ENCODE measurements around the gene PCBD1.

PCBD1 gene

DNA sequence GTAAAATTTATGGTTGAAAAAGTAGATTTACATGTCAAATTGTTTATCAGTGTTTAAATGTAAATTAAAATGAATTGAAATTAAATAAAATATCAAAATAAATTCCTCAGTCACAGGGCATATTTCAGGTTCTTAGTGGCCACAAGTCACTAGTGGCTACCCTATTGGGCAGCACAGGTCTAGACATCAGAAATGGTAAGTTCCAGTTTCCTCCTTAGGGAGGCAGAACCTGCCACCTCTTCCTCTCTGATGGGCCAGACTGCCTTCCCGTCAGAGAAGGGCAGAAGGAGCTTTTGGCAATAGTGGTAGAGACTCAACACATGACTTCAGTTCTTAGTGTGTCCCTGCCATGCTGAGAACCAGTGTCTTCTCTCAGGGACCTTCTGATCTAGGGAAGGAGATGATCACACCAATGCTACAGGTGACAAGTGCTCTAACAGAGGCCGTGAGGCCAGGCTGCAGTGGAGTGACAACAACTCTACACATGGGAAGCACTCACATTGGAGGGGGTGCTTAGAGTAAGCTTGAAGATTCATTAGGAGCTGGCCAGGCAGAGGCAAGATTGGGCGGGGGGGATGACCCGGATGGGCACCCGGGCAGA is 14.4 kb upstream of the PCBD1 start:
- no peak for DNase-seq (ENCODE audit: low spot score)

DNA sequence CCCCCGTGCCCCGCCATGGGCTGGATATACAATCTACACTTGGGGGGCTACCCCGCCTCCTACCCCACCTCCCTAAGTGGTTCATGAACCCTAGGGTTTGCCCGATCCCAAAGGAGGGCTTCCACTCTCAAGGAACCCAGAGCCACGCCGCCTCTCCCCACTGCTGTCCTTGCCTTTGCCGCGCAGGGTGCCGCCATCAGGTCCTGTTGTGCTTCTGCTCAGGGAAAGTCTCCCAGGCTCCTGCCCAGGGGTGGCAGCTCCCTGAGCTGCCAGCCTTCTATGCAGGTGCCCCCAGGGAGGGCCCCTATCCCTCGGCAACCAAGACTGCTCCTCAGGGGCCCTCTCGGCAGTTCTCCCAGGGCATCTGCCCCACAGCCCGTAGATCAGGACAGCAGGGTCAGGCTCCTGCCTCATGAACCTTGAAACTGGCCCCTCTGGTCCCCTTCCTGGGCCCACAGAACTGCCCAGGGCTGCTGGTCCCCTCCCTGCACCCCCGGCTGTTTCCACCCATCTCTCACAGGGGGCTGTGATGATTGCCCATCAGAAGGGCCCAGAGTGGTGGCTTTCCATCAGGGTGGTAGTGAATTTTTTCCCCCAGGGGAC is 13.0 kb upstream of the PCBD1 start:
- no peak for DNase-seq (ENCODE audit: low spot score)

DNA sequence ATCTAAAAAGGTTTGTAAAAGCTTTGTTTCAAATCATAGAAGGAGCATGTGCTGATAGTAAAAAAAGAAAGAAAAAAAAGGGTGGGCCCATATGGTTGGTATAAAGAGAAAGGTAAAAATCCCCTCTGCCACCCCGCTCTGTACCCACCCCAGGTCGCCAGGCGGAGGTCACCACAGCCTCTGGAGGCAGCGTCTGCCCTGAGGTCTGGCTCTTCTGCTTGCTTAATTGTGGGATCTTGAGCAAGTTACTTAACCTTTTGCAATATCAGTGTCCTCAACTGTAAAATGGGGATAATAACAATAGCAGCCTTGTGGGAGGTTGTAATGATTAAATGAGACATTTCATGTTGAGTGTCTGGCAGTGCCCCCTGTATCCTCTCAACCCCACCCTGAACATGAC is 10.7 kb upstream of the PCBD1 start:
- DNase-seq (ENCODE audit: low spot score), result no peak

DNA sequence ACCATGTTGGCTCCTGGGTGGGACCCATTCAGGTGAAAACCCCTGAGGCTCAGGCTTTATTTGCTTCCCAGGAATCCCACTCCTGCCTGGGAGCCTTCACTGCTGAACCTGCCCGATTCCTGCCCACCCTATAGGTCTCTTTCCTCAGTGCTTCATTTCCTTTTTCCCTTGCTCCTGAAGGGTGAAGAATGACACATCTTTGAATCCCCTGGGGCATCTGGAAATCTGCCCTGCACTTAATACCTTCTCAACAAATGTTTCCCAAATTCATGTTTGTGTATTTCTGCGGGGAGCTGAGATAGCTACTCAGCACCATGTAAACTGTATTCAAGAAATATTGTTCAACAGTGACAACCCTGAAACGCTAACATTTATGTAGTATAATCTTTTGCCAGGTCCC is 10.3 kb upstream of the PCBD1 start:
- no peak for DNase-seq (ENCODE audit: low spot score)

DNA sequence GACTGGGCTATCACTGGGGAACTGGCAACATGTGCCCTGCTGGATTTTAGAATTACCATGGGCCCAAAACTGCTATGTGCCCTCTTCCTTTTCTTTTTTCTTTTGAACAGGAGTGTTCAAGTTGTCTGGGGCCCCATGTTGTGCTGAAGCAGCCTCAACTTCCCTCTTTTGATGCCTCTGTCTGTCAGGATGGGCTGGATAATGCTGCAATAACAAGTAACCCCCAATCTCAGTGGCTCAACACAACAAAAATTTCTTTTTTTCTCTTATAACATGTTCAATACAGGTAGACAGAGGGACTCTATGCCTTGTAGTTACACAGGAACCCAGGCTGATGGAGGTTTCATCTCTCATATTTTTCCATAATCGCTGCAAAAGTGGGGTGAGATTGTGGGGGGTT is 8.2 kb upstream of the PCBD1 start:
- DNase-seq (ENCODE audit: low spot score), result no peak

DNA sequence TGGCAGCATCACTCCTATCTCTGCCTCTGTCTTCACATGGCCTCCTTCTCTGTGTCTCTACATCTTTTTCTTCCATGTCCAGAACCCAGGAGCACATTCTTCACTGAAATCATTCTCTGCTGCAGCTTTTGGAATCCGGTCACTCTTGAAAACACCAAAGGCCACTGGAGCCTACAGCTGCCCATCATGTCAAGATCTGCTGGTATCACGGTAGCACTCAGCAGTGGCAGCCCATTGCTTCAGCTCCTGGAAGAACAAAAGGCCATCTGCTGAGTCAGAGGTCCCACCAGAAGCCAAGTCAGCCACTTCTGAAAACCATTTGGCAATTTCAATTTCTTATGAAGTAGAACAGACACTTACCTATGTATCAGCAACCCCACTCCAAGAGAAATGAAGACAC is 6.1 kb upstream of the PCBD1 start:
- DNase-seq (ENCODE audit: low spot score), result no peak

DNA sequence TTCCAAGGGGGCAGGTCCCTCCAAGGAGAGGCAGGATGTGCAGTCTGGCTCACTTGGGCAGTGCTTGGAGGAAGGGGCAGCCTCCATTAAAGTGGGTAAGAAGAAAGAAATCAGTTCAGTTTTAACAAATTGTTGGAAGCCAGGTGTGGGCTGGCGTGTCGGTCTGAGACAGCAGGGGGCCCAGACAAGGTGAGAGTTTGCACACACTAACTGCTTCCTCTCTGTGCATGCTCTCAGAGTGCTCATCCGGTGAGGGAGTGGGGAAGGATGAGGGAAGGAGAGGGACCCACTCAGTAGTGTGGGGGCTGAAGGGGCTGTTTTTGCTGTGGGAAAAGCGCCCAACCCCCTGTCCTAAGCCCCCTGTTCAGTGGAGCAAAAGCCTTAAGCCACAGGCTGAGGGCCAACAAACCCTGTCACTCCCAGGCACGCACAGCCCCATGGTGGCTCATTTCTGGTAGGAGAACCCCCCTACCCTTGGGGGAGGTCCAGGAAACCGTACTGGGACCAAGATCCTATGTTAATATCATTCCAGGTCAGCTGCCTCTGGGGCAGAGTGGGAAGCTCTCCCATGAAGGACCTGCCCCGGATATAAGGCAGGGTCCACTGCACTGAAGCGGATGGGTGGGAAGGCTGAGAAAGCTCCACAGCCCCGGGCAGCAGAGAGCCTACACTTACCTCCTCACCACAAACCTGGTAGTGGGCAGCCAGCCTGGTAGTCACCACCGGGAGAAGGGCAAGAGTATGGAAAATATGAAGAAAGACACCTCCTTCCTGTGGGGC is 5.1 kb upstream of the PCBD1 start:
- no peak for DNase-seq (ENCODE audit: low spot score)

DNA sequence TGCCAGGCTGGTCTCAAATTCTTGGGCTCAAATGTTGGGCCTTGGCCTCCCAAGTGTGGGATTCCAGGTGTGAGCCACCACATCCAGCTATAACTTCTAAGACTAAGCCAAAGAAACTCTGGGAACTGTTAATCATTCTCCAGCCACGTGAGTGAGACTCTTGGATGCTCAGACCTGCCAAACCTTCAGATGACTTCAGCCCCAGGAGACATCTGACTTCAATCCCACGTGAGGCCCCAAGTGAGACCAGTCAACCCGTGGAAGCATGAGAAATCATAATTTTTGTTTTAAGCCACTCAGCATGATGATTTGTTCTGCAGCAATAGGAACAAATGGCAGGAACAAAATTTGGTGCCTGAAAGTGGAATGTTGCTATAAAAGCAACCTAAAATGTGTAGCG is 4.3 kb upstream of the PCBD1 start:
- DNase-seq (ENCODE audit: low spot score), result no peak

DNA sequence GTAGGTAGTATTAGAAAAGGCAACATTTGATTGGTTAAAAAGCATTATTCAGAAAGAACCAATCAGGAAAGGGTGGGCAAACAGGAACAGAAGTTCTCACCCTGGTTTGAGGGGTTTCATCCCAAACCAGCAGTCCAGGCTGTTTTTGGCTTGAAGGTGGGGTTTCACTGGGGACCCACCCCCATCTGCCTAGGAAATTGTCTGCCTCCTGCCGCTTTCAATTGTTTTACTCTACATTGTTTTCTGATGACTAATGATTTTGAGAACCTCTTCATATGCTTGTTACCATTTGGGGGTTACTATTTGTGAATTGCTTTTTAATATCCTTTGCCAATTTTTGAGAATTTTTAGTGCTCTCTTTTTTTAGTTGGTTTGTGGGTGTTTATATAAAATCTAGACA is 3.3 kb upstream of the PCBD1 start:
- no peak for DNase-seq (ENCODE audit: low spot score)

DNA sequence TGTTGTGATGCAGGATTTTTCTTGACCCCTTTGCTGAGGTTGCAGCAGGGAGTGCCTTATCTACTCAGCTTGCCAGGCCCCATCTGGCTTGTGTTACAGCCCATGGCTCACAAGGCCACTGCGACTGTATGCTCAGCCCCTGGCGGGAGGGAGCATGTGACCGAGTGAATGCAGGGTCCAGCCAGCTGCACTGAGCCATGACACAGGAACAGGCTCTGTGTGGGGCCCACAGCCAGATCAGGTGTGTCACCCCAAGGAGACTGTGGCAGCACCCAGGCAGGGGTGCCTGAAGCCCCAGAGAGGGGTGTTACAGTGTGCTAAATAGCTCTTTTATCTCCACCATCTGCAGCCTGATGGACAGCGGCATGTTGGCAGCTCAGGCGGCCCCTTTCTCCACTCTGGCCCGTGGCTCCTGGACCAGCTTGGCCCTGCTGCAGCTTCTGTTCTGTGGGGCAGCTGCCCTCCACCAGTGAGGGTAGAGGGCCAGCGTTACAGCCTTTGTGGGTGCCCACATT is 2.6 kb upstream of the PCBD1 start:
- no peak for DNase-seq (ENCODE audit: low spot score)

DNA sequence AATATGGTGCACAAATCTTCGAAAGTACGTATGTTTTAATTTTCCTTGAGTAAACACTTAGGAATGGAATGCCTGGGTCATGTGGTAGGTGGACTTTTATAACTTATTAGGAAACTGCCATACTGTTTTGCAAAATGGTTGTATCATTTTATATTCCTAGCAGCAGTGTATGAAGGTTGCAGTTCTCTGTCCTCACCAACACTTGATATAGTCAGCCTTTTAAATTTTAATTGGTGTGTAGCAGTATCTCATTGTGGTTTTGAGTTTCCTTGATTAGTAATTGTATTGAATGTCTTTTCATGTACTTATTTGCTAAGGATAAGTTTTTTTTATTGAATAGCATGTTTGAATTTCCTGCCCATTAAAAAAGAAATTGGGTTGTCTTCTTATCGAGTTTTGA is 926 bp upstream of the PCBD1 start:
- DNase-seq (ENCODE audit: low spot score), result no peak

DNA sequence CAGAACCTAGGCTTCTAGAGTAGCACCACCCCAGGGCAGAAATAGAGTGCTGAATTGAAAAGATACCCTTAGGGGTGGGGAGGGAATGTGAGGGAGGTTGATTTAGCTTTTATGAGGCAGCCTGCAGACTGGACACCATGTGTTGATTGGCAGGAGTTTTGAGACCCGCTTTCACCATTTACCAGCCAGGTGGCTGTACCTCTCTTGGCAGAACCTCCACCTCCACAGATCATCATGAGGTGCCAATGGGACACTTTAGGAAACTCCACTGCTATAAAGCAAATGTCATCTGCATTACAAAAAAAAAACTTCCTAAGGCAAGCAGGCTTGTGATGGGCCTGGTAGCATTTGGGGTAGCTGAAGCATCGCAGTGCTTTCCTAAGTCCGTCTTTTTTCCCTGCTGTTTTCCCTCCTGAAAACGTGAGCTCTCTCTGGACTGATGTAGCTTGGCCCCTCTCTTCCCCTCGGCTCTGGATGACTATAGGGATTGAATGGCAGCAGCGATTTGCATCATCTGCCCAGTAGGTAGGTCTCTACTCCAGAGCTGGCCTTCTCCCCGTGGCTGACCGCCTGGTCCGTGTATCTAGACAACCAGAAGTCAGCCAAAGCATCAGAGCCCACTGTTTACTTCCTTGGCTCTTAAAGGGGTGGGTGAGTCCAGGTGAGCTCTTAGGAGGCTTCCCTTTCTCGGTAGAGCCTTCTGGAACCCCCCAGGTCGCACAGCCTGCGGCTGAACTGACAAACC is 1.3 kb downstream of the PCBD1 start:
- no peak for DNase-seq (ENCODE audit: low spot score)

DNA sequence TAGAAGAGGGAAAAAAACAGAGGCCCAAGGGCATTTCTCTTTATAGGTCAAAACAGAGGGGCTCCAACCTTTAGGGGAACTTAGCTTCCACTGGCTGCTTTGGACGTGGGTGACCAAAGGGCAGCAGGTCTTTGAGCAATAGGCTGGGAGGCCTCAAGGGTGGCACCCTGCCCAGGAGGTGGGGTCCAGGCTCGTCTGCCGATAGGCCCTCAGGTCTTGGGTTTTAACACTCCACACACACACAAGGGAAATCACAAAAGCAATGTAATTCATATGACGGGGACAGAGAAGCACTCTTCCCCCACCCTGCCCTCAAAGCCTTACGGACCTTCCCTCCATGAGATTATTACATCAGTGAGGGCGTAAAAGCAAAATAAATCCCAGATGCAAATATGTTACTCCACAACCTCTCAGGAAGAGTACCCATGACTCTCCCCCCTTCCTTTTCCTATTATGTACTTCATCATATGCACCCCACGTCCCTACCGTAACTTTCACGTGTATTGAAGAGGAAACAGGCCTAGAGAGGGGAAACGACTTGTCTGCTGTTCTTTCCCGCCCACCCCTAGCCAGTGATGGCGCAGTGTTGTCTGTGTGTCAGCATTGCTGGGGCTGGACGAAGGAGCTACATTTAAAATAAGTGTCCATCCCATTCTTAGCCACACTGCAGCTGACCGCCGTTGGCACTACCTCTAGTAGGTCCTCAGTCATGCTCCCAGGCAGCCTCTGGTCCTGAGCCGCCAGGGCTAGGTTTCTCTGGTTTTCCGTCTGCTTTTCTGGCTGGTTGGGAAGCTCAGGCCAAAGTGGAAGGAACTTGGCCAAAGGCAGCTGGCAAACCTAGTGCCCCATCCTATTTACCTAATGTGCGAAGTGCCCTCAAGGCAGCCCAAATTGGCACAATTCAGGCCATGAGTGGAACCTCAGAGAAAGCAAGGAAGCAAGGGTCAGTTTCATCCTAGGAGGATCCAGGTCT is 2.1 kb downstream of the PCBD1 start:
- DNase-seq (ENCODE audit: low spot score), result no peak

DNA sequence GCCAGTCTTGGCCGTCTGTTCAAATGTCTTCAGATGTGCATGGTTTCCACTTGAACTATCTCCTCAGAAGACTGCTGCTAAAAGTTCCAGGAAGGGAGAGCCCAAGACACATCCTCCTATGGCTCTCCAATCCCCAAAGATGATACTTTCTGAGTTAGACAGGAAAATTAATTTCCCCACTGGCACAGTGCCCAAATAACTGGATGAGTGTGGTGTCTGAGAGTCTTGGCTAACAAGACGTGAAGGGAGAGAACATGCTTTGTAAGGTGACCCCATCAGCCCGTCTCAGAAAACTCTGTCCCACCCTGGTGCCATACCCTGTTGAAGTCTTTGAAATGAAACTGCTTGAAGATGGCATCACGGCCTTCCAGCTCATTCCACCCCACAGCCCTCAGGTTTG is 2.9 kb downstream of the PCBD1 start:
- no peak for DNase-seq (ENCODE audit: low spot score)

DNA sequence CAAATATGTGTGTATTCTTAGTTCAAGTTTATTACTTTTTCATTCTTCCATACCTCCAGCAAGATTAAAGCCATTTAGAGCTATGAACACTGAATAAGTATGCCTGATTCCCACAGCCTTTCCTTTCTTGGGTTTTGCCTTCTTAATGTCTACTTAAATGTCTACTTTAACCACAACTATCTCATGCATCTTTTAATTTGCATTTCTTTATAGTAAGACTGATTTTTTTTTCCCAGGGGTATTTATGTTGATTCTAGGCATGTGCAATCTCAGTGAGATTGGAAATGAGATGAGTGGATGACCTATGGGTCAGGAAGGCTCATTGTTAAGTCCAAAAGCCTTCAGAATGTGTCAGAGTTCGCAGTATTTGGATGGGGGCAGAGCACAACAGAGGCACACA is 3.6 kb downstream of the PCBD1 start:
- DNase-seq (ENCODE audit: low spot score), result no peak

DNA sequence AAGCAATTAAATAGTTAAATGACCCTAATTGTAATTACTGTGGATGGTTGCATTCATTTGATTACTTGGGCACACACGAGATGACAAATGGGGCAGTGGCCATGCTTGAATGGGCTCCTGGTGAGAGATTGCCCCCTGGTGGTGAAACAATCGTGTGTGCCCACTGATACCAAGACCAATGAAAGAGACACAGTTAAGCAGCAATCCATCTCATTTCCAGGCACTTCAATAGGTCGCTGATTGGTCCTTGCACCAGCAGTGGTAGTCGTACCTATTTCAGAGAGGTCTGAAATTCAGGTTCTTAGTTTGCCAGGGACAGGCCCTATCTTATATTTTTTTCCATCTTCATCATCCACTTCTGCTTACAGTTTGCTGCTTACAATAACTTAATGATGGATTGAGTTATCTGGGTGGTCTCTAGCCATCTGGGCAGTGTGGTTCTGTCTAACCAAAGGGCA is 8.3 kb downstream of the PCBD1 start:
- peak; percentile 72 for DNase-seq (ENCODE audit: low spot score)

DNA sequence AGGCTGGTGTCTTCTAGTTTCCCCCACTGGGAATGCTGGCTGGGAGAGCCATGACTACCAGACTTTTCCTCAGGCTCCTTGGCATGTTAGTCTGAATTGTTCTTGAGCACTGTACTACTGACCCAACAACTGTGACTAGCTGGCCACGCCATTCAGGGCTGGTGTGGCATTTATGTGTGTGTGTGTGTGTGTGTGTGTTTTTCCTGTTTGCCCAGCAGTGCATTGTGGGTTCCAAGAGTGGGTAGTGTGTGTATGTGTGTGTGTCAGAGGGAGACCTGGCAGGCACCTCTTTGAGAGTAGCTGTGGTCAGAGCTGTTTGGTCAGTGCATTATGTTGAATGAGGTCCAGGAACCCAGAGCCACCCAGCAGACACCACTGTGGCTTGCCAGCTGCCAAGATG is 9.2 kb downstream of the PCBD1 start:
- DNase-seq (ENCODE audit: low spot score), result no peak

DNA sequence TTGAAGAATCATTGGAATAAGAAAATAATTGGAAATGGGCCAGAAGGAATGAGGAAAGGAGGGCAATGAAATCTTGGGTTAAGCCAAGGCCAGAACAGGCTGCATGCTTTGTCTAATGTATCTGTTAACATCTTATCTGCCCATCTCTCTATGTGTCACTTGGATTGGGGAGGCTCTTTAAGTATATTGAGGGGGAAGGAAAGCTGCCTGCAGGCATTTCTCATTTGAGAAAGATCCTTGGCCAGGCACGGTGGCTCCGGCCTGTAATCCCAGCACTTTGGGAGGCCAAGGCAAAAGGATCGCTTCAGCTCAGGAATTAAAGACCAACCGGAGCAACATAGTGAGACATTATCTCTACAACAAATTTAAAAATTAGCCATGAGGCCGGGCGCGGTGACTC is 14.3 kb downstream of the PCBD1 start:
- DNase-seq (ENCODE audit: low spot score), result no peak

DNA sequence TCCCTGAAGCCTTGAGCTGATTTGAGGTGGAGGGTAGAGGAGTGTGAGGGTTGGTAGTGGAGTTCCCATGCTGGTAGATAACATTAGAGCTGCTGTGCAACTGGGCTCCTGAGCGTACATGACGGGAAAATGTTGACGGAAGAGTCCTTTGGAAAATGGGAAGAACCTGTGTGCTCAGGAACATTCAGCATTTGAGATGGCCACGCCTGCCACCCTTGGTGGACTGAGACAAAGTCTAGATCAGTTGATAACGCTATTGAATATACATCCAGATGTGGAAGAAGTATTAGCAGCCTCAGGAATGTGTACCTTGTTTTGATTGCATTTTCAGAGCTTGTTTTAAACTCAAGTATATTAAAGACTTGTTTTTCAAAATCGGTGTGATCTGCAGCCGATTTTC is 16.1 kb downstream of the PCBD1 start:
- no peak for DNase-seq (ENCODE audit: low spot score)

DNA sequence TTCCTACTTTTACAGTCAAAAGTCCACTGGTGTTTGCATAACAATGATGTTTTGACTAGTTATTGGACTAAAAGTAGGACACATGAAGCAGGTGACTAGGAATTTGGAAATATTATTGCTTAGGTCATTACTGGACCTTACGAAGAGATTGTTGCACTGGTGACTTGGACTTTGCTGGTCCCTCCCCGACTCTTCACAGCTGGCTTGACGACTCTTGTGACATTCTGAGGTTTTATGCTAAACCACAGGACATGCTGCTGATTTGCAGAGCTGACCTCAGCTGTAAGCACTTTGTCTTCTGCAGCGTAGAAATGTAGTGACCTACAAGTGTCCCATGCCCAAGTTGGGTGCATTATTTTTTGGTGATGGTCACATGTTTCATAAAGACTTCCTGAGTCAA is 21.9 kb downstream of the PCBD1 start:
- DNase-seq (ENCODE audit: low spot score), result no peak

DNA sequence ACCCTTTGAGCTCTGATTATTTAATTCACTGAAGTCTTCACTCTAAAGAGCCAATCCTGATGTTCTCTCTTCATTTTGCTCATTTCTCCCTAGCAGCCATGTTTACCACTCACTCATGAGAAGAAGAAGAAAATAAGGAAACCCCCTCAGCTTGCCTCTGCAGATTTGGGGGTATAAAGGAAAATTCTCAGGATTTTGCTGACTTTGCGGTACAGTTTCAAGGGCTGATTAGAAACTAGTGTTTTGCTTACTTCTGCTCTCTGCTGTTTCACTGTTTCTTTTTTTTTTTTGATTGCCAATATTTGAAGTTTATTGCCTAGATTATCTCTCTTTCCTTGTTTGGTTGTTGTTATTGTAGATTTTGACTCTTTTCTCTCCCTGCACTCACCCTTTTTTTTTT is 23.4 kb downstream of the PCBD1 start:
- DNase-seq (ENCODE audit: low spot score), result no peak

Data from ecto neural progenitor cell (in vitro differentiated cells).